GM19238 (cell line): ENCODE results near the gene STRN.
"Not testable (repeated sequence)": the region's sequence is repeated elsewhere in the genome, so short reads cannot be mapped to it uniquely, and the experiment has no call there.

Experiments
- DNase-seq: peaks from one replicate; pipeline ENCODE4 v3.0.0; 2011; ENCODE audit warnings: low spot score; ENCODE audit not compliant: insufficient read length

Gene STRN

GRCh38 chr2:36849265-36849664 is 117.1 kb downstream of the STRN start:
- DNase-seq = no peak

DNA sequence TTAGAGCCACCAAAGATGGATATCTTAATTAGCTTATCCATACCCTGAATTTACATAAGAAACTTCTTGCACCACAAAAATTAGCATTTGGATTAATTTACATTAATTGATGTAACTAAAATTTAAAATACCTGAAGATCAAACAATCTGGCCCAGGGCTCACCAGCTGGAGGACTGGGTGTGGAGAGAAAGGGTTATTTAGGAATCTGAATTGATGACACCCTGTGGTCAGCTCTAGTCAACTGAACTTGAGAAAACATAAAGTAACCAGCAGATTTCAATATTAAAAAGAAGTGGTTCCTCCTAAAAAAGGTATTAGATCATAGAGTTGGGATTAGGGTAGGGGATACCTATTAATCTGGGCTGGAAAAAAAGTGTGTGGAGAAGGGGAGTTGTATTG is 122.5 kb downstream of the STRN start:
- no peak for DNase-seq

GRCh38 chr2:36839976-36840617 is 126.2 kb downstream of the STRN start:
- DNase-seq = no peak

DNA sequence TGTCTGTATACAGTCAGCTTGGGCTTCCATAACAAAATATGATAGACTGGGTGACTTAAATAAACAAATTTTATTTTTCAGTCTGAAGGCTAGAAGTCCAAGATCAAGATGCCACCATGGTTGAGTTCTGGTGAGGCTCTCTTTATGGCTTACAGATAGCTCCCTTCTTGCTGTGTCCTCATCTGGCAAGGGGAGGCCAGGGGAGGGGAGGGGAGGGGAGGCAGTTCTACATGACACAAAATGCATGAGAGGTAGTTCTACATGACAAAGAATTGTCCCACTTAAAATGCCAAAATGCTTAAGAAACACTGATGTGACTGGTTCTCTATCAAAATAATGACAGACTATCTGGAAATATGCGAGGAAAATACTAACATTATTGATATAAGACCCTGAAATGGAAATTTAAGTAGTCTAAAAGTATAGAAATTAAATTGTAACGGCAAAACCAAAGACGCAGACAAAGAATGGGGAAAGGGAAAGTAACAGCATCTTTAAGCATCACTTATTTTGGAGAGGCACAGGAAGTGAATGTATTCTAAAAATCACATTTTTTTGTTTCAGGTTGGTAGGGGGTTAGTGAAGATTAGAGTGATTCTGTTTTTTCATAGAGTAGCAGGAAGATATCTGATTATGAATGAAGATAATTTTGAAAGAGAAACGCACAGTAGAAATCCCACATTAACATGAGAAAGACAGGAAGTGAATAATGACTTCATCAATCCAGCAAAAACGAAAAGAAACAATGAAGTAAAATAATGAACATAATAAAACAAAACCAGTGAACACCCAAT is 131.4 kb downstream of the STRN start:
- DNase-seq = no peak

DNA sequence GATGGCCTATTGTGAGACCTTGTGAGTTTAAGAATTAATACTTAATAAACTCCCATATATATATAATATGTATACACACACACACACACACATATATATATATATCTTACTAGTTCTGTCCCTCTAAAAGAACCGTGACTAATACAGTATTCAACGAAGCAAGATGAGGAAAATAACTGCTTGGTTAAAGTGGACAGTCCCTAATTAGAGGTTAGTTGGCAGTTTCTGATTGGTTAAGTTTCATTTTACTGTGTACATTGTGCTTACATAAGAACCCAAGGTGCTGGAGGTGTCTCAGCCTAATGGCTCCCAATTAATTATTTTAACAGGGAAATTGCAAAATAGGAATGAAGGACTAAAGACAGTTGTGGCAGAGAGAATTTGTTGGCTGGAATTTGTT is 132.1 kb downstream of the STRN start:
- no peak for DNase-seq

DNA sequence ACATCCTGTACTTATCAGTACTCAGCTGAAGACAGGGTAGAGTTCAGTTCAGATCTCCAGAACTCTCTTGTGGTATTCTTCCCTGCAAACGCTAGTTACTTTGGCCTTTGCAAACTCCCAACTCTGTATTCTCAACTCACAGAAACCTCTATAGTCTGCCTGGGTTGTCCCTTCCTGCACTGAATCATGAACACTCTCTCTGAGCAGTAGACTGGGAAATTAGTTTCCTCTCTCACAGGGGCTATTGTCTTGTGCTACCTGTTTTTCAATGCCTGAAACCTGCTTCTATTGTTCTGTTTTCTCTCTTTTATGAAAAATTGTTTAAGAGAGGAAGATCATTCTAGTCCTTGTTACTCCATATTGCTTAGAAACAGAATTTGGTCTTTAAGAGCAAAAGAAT is 135.2 kb downstream of the STRN start:
- DNase-seq = no peak

DNA sequence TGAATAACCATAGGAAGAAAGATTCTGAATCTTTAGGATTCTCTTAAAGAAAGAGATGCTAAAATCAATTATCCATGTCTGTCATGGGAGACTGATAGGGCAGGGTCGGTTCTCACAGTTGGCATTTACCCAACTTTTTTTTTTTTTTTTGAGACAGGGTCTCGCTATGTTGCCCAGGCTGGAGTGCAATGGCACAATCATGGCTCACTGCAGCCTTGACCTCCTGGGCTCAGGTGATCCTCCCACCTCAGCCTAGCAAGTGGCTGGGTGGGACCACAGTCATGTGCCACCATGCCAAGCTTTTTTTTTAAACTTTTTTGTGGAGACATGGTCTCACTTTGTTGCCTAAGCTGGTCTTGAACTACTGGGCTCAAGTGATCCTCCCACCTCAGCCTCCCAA is 141.7 kb downstream of the STRN start:
- DNase-seq = not testable (repeated sequence)

- no peak for DNase-seq
Measured at GRCh38 chr2:36824273-36824672, 142.1 kb downstream of the STRN start.

DNA sequence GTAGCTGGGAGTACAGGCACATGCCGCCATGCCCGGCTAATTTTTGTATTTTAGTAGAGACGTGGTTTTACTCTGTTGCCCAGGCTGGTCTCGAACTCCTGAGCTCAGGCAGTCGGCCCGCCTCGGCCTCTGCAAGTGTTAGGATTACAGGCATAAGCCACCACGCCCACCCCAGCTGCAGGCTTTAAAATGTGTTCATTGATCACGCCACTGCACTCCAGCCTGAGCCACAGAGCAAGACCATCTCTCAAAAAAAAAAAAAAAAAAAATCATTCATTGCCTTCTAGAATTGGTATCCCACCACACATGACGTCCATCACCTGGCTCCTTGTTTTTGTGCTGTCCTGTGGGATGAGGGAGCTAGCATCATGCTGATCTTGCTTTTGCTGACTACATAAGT is 142.5 kb downstream of the STRN start:
- DNase-seq = no peak

- DNase-seq = no peak
Measured at GRCh38 chr2:36820942-36821605, 145.3 kb downstream of the STRN start.

- DNase-seq = no peak
Measured at GRCh38 chr2:36819095-36819711, 147.1 kb downstream of the STRN start.

GRCh38 chr2:36818542-36818941 is 147.8 kb downstream of the STRN start:
- no peak for DNase-seq

- DNase-seq = no peak
Measured at GRCh38 chr2:36812196-36812595, 154.1 kb downstream of the STRN start.

GRCh38 chr2:36811071-36811470 is 155.3 kb downstream of the STRN start:
- no peak for DNase-seq

- no peak for DNase-seq
Measured at GRCh38 chr2:36809069-36809445, 157.3 kb downstream of the STRN start.

DNA sequence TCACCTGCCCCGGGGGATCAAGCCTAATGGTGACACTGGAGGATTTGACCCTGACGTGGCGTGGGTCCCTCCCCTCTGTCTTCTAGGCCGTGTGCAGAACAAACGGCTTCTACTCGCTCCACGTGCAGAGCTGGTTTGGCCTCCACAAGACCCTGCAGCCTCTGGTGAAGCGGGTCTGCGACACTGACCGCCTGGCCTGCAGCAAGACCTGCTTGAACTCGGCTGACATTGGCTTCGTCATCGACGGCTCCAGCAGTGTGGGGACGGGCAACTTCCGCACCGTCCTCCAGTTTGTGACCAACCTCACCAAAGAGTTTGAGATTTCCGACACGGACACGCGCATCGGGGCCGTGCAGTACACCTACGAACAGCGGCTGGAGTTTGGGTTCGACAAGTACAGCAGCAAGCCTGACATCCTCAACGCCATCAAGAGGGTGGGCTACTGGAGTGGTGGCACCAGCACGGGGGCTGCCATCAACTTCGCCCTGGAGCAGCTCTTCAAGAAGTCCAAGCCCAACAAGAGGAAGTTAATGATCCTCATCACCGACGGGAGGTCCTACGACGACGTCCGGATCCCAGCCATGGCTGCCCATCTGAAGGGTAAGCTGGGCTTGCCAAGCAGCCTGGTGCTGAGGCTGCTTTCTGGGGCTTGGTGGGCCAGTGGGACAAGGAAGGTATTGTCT is 157.8 kb downstream of the STRN start:
- DNase-seq = no peak

GRCh38 chr2:36807223-36807886 is 159.0 kb downstream of the STRN start:
- no peak for DNase-seq

GRCh38 chr2:36805635-36806224 is 160.6 kb downstream of the STRN start:
- no peak for DNase-seq

GRCh38 chr2:36802952-36803351 is 163.4 kb downstream of the STRN start:
- DNase-seq = no peak

- no peak for DNase-seq
Measured at GRCh38 chr2:36801088-36801487, 165.2 kb downstream of the STRN start.

DNA sequence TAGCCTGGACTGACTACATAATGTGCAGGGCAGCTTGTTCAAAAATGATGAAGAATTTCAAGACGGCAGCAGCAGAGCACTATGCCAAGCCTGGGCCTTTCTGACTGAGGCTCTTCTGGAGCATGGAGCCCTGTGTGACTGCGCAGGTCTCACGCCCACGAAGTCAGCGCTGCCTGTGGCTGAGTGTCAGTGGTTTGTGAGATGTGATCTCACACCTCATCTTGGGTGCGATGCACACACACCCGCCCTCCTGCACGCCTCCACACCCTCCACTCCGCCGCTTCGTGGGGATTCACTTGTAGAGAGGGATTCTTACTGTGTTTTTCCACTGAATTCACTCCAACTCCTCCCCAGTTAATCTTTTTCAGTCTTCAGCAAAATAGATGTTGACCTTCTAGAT is 166.0 kb downstream of the STRN start:
- no peak for DNase-seq
